GM21576 (cell line): ENCODE results near the gene HOMER3.
"Not testable (repeated sequence)": the region's sequence is repeated elsewhere in the genome, so short reads cannot be mapped to it uniquely, and the experiment has no call there.

Experiments
- ATAC-seq: cut with Tn5 transposase; IDR thresholded peaks from one replicate; pipeline ENCODE4 v1.9.1; 2021; ENCODE audit warnings: mild to moderate bottlenecking, moderate library complexity; ENCODE audit not compliant: unreplicated experiment

The HOMER3 gene

DNA sequence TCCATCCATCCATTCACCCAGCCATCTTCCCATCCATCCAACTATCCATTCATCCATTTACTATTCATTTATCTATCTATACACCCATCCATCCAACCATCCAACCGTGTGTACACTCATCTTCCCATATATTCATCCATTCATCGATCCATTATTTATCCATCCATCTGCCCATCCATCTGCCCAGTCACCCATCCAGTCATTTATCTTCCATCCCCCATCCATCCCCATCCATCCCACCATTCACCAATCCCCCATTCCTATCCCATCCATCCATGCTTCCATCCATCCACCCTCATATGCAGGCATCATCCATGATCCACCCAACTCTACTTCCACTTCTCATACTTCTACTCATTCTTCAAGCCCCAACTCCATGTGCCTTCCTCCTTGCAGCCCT lies 14.0 kb upstream of the HOMER3 start:
- ATAC-seq, result no peak

DNA sequence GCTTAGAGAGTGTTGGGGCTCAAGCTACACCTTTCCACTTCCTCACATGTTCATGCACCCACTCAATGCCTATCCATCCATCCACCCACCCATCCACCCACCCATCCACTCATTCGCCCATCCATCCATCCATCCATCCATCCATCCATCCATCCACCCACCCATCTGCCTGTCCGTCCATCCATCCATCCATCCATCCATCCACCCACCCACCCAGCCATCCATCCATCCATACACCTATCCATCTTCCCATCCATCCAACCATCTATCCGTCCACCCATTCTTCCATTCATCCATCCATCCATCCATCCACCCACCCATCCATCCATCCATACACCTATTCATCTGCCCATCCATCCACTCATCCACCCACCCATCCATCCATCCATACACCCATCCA lies 13.1 kb upstream of the HOMER3 start:
- ATAC-seq, result no peak

DNA sequence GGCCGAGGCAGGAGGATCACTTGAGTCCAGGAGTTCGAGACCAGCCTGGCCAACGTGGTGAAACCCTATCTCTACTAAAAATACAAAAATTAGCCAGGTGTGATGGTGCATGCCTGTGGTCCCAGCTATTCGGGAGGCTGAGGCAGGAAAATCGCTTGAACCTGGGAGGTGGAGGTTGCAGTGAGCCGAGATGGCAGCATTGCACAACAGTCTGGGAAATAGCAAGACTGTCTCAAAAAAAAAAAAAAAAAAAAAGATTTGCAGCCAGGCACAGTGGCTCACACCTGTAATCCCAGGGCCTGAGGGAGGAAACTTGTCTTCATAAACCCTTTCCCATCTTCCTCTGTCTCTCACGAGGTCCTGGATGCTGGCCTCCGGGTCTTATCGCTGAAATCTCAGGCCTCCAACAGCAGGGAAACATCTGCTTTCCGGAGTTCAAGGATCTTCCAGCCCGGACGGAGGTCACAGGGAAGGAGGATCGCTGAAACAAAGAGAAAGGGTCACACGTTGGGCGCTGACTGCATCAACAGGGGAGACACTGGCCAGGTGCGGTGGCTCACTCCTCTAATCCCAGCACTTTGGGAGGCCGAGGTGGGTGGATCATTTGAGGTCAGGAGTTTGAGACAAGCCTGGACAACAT lies 11.5 kb upstream of the HOMER3 start:
- ATAC-seq, result not testable (repeated sequence)

DNA sequence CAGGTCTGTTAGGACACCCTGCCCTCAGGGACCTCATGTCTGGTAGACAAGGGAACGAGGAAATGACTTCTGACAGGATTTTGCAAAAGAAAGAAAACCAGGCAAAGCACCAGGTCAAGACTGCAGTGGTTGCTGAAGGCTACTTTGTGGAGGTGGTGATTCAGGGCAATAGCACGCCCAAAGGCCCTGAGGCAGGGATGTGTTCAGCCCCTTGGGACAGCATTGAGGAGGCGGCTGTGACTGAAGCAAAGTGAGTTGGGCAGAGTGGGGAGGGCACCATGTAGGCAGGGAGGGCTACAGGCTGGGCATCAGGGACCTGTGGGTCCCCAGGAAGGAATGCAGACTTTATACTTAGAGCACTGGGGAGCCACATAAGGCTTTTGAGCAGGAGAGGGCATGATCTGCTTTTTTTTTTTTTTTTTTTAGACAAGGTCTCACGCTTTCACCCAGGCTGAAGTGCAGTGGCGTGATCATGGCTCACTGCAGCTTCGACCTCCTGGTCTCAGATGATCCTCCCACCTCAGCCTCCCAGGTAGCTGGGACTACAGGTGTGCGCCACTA lies 10.8 kb upstream of the HOMER3 start:
- ATAC-seq, result no peak

DNA sequence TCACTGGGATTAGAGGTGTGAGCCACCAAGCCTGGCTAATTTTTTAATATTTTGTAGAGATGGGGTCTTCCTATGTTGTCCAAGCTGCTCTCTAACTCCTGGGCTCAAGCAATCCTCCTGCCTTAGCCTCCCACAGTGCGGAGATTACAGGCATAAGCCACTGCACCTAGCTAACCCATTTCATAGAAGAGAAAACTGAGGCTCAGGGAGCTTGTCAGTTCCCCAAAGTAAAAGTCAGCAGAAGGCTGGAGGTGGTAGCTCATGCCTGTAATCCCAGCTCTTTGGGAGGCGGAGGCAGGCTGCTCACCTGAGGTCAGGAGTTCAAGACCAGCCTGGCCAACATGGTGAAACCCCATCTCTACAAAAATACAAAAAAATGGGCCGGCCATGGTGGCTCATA lies 8.8 kb upstream of the HOMER3 start:
- no peak for ATAC-seq

DNA sequence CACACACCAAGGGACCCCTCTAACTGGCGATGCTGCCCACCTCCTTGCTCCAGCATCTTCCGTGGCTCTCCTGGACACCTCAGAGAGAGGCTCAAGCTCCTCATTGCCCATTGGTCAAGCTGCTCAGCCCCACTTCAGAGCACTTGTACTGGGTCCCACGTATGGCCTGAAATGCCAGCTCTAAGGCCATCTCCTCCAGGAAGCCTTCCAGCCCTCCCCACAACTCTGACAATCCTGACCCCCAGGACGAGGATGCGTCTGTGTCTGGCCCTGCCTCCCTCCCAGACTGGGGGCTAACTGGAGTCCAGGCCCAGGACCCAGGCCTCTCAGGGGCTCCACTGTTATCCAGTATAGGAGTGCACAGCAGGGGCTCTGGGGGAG lies 7.9 kb upstream of the HOMER3 start:
- ATAC-seq, result no peak

DNA sequence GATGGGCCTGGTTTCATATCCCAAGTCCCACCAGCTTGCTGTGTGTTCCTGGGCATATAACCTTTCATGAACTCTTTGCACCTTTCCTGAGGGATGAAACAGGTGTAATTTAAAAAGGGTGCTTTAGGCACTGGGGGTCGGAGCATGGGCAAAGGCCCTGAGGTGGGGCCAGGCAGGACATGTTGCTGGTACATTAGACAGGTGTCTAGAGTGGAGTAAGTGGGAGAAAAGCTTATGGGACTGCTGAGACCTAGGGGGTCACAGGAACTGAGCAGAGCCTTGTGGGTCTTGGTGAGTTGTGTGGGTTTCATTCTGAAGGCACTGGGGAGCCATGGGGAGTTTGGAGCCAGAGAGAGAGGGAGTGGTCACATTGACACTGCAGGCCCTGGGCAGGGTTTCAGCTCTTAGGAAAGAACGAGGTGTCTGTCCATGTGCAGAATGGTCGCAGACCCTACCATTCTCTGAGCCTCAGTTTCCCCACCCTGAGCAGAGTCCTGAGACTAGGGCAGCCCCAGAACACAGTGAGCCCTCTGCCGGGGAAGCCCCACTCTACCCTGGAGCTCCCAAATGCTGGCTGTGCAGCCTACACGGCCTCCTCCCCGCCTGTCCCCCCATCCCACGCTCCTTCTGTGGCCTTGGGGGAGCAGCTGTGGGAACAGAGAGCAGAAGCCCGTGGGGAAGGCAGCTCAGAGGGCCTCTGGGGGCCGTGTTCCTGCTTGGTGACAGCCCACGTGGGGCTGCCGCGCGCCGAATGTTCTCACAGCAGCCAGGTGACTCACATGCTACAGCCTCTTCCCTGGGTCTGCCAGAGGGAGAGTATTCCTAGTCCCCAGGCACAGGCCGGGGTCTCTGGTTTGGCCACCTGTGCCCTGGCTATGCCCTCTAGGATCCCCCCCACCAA lies 7.3 kb upstream of the HOMER3 start:
- no peak for ATAC-seq

DNA sequence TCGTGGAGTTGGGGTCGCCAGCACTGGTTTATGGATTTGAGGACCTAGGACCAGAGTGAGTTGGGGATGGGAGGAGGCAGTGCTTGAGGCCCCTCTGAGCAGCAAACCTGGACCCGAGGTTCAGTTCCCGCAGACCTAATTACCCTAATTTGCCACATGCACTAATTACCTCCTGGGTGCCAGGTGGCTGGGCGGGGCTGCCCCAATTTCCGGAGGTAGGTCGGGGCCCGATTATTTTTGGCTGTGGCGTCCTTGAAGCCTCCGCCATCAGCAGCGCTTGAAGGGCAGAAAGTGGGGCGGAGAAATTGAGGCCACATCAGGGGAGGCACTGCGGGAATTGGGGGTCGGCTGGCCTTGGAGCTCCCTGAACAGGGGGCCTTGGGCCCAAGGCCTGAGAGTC lies 5.9 kb upstream of the HOMER3 start:
- ATAC-seq, result no peak

DNA sequence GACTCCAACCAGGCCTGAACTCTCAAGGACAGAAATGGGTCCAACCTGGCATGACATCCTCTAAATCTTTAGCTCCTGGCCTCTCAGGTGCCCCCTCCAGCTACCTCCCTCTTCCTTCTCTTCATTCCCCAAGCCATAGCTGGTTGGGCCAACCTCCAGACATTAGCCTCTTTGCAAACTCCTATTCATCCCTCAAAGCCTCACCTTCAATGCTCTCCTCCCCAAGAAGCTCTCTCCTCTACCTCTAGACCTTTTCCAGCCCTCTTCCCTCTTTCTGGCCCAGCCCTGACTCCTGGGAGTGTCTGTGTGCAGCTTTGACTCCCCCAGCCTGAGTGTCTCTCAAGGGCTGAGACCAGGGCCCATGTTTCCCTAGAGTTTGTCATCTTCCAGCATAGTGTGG lies 5.3 kb upstream of the HOMER3 start:
- no peak for ATAC-seq

DNA sequence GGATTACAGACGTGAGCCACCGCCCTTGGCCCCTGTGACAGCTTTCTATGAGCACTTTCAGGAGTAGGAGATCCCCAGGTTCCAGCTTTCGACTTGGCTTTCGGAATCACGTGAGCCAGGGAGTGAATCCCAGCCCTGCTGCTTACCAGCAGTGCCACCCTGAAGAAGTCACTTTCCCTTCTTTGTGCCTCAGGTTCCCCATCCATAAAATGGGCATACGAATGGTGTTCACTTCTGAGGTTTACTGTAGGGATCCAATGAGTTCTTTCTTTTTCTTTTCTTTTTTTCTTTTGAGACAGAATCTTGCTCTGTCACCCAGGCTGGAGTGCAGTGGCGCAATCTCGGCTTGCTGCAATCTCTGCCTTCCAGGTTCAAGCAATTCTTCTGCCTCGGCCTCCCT lies 4.3 kb upstream of the HOMER3 start:
- no peak for ATAC-seq

DNA sequence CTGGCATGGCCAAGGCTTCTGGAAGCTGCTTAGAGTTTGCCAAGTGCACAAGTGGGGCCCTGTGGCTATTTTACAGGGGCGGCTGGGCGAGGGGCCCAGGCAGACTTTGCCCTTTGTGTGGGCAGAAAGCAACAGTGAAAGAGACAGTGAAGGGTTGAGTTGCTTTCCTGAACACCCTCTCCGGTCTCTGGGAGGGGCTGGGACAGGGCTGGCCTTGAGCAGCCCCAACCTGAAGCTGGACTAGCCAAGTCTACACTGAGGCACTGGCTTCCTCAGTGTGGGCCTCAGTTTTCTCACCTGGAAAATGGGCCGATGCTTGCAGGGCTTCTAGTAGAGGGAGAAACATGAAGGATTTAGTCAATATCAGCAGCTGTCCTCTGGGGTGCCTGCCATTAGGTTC lies 2.4 kb upstream of the HOMER3 start:
- no peak for ATAC-seq

DNA sequence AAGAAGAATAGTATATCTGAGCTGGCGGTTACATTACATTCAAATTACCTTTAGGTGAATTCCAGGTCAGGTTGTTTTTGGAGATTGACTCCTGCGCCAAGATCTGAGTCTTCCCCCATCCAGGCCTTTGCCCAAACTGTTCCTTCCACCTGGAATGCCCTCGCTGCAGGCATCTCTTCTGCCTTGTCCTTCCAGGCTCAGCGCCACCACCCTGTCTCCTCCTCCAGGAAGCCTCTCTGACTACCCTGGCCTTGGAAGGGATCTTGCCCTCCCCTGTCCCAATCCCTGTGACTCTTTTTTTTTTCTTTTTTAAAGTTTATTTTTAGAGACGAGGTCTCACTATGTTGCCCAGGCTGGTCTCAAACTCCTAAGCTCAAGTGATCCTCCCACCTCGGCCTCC lies 1.7 kb upstream of the HOMER3 start:
- ATAC-seq, result no peak

DNA sequence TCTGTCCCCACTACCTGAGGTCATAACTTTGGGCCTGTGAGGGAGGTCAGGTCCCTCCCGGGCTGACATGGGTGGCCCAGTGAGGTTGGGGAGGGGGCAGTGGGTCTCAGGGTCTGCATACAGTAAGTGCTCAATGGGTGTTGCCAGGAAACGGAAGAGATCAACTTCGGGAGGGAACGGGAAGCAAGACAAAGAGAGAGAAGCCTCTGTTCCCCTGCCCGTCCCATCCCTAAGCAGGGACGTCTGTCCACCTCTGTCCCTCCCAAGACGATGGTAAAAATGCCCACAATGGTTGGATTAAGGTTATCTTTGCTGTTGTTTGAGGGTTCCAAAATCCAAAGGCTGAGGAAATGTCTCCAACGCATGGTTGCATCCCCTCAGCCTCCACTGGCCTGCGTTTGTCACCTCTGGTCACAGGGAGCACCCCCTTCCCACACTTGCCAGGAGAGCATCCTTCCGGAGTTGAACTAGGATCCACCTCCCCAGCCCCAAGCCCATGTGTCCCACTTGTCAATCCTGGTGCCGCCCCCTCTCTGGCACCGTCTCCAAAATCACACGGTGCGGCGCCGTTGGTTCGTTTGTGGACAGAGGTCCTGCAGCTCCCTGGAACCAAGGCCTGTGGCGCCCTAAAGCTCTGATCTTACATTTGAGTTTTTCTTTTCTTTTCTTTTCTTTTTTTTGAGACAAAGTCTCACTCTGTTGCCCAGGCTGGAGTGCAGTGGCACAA lies 774 bp upstream of the HOMER3 start:
- no peak for ATAC-seq

DNA sequence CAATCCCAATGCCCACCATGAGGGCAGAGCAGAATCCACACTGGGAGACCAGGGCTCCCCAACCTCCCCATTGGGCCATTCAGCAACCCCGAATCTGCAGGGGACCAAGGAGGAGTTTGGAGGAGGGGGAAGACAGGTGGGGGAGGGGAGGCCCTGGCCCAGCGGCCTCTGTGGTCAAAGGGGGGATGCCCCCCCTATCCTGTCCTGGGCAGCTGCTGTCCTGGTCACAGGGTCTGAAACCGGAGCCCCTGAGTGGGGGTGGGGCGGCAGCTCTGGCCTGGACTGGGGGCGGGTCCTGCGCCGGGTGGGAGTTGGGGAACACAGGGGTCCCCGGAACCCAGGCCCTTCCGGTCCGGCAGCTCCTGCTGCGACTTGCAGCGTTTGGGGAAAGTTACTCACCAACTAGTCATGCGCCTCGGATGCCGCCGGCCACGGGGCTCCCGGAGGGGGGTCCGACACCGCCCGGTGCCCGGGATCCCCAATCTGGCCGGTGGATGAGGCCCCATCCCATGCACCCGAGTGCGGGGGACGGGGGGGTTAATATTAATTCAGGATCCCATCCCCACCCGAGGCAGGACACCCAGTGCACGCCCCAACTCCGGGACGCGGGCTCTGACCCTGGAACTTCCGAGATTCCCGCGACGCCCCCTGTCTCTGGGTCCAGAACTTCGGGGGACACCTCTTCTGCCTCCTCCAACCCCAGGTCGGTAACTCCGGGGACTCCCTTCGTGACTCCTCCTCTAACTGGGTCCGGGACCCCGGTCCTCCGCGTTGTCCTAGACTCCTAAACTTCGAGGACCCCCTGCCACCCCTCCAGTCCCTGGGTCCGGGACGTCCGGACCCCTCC lies 872 bp downstream of the HOMER3 start:
- no peak for ATAC-seq

DNA sequence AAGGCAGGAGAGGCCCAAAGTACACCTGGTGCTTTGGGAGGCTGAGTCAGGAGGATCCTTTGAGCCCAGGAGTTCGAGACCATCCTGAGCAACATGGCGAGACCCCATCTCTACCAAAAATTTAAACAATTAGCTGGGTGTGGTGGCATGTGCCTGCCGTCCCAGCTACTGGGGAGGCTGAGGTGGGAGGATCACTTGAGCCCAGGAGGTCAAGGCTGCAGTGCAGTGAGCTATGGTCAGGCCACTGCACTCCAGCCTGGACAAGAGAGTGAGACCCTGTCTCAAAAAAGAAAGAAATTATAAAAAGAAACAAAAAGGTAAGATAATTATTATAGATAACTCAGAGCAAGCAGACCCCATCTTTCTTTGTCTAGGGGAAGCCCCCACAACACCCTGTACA lies 1.9 kb downstream of the HOMER3 start:
- ATAC-seq, result no peak

DNA sequence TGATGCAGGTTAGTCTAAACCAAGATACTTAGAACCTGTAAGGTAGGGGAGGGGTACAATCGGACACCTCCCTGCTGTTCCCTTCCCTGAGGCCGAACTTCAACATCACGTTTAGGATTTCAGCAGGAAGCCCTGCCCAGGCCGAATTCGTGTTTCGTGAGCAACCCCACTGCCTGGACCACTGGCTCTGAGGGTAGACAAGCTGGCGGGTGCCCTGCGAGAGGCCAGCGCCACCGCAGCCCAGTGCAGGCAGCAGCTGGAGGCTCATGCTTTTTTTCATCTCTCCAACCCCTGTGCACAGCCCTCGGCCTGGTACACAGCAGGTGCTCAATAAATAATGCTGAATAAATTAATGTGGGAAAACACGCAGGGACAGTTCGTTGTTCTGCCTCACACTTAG lies 7.7 kb downstream of the HOMER3 start:
- ATAC-seq, result no peak

DNA sequence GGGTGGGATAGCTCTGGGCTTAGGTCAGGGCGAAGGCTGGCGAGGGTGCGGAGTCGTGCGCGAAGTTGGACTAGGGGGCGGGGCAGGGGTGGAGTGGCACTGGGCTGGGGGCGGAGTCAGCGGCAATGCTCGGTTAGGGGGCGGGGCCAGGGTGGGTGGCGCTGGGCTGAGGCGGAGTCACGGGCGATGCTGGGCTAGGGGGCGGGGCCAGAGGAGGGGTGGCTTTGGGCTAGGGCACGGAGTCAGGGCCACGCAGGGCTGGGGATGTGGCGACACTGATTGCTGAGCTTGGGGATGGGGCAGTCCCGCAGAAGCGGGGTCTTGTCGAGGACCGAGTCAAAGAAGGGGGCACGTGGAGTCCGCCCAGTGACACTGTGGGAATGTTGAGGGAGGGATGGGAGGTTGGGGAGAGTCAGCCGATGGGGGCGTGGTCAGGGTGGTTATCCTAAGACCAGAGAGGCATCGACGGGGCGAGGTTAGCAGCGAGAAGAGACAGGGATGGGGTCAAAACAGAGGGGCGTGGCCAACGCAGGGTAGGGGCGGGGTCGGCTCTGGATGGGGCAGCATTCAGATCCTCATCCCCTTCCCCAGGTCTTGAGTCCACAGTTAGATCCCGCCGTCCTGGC lies 8.7 kb downstream of the HOMER3 start:
- no peak for ATAC-seq

DNA sequence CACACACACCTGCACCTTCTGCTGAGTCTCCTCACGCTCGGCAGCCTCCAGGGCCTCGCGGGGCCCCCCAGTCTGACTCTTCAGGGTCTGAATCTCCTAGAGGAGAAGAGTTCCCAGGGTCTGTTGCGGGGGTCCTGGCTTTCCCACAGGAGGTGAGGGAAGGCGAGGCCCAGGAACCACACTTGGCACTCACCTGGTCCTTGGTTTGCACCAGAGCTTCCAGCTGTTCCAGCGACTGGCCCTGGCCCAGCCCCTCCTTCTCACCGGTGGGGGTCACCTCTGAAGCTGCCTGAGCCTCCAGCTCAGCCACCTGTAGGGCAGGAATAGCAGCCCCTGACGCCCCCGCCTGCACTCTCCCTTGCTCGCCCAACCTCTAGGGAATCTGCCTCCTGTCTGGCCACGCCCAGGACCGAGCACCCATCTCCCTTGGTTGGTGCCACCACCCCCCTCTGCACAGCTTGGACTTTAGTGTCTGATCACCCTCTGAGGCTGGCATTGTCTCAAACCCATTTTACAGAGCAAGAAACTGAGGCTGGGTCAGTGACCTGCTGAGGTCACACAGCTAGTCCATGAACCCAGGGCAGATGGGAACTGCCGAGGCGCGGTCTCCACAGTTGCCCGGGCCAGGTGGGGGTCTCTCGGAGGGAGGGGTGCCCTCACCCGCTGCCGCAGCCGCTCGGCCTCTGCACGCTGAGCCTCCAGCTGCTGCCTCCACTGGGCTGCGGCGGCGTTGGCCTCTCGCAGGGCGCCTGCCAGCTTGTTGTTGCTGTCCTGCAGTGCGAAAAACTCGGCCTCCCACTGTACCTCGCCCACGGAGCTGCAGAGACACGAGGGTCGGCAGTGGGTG lies 9.5 kb downstream of the HOMER3 start:
- ATAC-seq, result no peak

DNA sequence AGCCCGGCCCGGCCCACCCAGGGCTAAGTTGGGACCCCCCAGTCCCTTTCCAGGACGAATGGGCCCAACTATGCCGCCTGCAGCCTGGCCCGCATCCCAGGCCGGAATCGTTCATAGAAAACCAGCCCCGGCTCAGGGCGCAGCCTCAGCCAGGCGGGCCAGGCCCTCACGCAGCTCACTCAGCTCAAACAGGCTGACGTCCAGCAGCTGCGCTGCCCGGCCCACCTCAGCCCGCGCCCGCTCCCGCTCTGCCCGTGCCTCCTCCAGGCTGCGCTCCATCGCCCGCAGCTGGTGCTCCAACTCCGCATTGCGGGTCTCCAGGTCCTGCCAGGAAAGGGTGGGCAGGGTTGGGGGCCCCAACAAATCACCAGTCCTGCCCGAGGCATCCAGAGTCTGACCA lies 11.7 kb downstream of the HOMER3 start:
- no peak for ATAC-seq
